ENCODE results near the gene CT47B1.
"Not testable (repeated sequence)": the region's sequence is repeated elsewhere in the genome, so short reads cannot be mapped to it uniquely, and the experiment has no call there.

CT47B1 gene

DNA sequence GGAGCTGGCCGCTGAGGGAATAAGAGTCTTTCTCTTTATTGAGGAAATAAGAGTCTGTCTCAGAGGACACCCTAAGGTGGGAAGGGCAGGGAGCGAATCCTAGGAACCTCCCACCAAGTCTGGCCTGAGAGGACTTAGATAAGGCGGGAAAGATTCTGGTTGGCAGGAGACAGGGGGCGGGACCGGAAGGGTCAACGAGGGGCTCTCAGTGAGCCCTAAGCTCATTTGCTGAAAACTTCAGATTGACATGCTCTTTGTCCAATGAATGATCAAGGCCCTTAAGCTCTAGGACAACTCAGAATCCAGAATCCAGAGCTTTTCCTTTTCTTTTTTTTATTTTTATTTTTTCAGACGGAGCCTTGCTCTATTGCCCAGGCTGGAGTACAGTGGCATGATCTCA lies at the start of gene CT47B1:
TSS of gene CT47B1 (minus strand) at position 101 of the 400 bp plus-strand sequence. CDS start 196 bp downstream, outside the sequence.
- not testable (repeated sequence) for DNase-seq

DNA sequence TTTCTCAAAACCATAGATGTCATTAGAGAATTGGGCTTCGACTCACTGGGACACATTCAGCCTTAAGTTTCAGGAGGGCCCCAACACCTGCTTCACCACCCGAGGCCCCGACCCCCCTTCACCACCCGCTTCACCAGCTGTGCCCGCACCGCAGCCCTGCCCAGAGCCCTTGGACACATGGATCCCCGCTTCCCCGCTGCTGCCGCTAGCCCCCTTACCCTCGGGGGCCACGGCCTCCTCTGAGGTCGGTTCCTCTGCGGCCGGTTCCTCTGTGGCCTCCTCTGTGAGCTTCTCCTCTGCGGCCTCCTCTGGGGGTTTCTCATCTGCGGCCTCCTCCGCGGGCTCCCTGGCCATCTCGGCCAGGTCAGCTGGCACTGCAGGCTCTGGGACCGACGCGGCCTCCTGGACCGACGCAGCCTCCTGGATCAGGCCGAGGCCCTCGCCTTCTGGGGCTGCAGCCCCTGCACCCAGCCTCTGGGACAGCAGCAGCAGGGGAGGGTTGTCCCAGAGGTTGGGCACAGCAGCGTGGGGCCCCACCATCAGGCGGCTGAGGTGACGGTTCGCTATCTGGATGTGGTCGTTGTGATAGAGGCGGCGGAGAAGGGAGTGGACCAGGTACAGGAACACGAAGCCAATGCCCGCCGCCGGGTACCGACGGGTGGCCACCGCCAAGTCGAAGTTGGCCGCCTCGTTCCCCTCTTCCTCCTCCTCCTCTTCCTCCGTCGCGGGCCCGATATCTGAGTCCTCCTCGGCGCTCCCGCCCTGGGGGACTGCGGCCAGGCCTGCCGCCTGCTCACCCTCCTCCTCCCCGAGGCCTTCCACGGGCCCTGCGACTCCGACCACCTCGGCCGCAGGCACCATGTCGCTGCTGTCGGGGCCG lies 748 bp downstream of the CT47B1 start:
- DNase-seq: no peak

DNA sequence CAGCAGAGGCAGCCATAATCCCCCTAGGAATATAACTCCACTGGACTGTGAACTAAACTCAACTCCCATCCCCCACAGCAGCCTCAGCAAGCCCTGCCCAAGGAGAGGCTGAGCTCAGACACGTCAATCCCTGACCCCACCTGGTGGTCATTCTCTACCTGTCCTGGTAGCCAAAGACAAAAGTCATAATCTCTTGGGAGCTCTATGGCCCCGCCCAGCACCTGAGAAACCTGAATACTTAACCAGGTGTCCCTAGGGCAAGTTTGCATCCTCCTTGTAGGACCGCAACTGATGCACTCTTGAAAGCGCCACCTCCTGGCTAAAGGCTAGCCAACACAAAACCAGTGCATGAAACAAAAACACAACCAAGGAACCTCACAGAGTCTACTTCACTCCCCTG lies 18.4 kb downstream of the CT47B1 start:
- DNase-seq: no peak

DNA sequence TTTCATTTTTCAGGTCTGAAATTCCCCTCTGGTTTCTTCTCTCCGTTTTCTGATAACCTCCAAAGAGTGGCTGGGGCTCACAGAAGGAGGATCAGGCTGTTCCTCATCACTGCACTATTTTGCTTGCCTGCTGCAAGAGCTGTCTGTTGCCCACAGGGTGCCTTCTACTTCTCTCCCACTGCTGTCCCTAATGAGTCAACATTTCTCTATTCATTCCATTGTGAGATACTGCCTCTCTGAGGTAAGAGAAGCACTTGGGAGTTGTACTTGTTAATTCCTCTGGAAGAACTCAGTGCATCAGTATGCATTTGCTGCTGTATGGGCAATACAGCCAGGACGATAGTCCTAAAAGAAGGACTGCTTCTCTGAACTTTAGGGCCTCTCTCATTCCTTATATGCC lies 34.8 kb downstream of the CT47B1 start:
- DNase-seq: no peak

DNA sequence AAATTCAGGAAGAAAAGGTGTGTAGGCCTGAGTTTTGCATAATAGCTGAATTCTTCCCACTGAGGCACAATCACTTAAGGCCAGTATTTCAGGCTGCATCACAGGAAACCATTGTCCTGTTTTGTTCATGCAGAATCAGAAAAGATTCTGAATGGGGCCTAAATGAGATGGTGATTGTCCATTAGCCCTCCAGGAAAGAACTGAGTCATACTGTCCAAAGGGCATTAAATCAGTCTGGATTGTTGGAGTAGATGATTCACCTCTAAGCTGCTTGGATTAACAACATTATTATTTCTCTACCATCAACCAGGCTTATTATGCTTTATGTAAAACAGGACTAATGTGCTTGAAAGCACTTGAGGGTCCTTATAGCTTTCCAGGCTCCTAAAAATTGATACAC lies 36.2 kb downstream of the CT47B1 start:
- no peak for DNase-seq

DNA sequence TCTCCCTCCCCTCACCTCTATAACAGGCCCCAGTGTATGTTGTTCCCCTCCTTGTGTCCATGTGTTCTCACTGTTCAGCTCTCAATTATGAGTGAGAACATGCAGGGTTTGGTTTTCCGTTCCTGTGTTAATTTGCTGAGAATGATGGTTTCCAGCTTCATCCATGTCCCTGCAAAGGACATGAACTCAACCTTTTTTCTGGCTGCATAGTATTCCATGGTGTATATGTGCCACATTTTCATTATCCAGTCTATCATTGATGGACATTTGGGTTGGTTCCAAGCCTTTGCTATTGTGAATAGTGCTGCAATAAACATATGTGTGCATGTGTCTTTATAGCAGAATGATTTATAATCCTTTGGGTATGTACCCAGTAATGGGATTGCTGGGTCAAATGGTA lies 48.5 kb downstream of the CT47B1 start:
- not testable (repeated sequence) for DNase-seq

DNA sequence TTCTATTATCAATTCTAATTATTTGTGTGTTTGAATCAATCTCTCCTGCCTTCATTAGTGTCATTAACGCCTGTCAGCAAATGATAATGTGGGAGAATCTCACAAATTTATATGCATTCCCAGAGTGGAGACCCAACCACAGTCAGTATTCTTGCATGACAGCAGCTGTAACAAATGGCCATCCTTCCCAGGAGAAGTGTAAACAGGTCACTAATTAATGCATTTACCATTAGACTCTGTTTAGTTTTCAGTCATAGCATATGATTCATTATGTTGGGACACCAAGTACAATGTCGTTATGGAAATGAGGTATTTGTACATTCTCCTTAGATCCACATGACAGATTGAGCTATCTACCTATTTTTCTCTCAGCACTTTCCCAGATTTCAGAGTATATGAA lies 50.5 kb downstream of the CT47B1 start:
- no peak for DNase-seq

DNA sequence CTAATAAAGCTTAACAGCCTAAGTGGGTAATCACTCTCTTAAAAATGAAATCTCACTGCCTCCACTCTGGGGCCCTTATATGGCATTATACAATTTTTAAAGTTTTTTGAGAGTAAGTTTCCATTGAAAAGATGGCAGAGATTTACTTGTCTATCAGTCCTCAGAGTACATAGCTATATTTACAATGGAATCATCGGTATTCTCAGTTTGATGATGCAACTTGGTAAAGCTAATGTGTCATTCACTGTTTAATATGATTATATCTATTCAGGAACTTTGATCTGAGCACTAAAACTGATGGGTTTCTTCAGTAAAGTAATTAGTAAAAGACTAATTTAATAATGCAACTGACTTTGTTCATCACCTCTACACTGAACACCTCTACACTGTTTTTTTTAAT lies 51.6 kb downstream of the CT47B1 start:
- DNase-seq: no peak

DNA sequence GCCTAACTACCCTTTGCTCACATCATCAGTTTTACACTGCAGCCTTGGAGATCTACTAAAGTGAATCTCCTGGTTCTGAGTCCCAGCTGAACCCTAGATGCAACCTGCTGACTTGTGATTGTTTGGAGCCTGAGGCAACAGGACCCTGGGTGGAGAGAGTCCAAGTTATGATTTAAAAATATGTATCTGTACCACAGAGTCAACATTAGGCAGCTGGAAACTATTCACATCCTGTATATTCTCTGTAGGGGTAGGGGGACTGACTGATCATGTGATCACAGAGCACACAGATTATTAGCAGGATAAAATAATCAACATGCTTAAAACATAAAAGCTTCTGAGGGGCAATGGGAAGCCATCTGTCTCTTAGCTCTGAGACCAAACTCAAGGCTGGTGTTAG lies 52.1 kb downstream of the CT47B1 start:
- no peak for DNase-seq

Measured in femur (tissue), 1 donor.